ENCODE measurements around the gene CCDC68. TPM values are rescaled to one million over a fixed set of nuclear protein-coding genes. Genes with fewer than 3 reads are reported as not detected.
"Not testable (repeated sequence)": the region's sequence is repeated elsewhere in the genome, so short reads cannot be mapped to it uniquely, and the experiment has no call there.

Gene CCDC68
- total RNA-seq, 1 donor from 2014 or later: not detected

- no peak for DNase-seq (ENCODE audit: low spot score)
- H3K9me3 Mint-ChIP-seq: no peaks in the 10 kb centered on the region
- no peaks in the 10 kb centered on the region for H3K4me1 Mint-ChIP-seq (ENCODE audit: low read depth)
- intact Hi-C loops (cut with micrococcal nuclease): no loop called here
- no peak overlapping the region for H3K4me3 Mint-ChIP-seq
- no peak overlapping the region for H3K27ac Mint-ChIP-seq
- H3K27me3 Mint-ChIP-seq (ENCODE audit: insufficient read depth): peaks cover 2% of the 10 kb centered on the region
- no peaks in the 10 kb centered on the region for H3K36me3 Mint-ChIP-seq (ENCODE audit: low read depth)
Observed at GRCh38 chr18:54878659-54879358, 80.5 kb downstream of the CCDC68 start.

- intact Hi-C loops (cut with micrococcal nuclease): no loop called here
- no peaks in the 10 kb centered on the region for H3K4me1 Mint-ChIP-seq (ENCODE audit: low read depth)
- no peak for DNase-seq (ENCODE audit: low spot score)
- no peaks in the 10 kb centered on the region for H3K9me3 Mint-ChIP-seq
- no peaks in the 10 kb centered on the region for H3K36me3 Mint-ChIP-seq (ENCODE audit: low read depth)
- H3K4me3 Mint-ChIP-seq: no peak overlapping the region
- H3K27ac Mint-ChIP-seq: no peak overlapping the region
- peaks cover 2% of the 10 kb centered on the region for H3K27me3 Mint-ChIP-seq (ENCODE audit: insufficient read depth)
Observed at GRCh38 chr18:54878159-54878622, 81.1 kb downstream of the CCDC68 start.

- Mint-ChIP-seq H3K4me3 (no peak overlapping the region), H3K27me3 (ENCODE audit: insufficient read depth) (peaks cover 2% of the 10 kb centered on the region)
Observed at GRCh38 chr18:54877076-54877475, 82.2 kb downstream of the CCDC68 start.

GRCh38 chr18:54875063-54875462, 84.2 kb downstream of the CCDC68 start:
- H3K36me3 Mint-ChIP-seq (ENCODE audit: low read depth): no peaks in the 10 kb centered on the region
- no peaks in the 10 kb centered on the region for H3K4me1 Mint-ChIP-seq (ENCODE audit: low read depth)
- no peak overlapping the region for H3K4me3 Mint-ChIP-seq
- no peak overlapping the region for H3K27ac Mint-ChIP-seq
- peaks cover 2% of the 10 kb centered on the region for H3K27me3 Mint-ChIP-seq (ENCODE audit: insufficient read depth)
- no peaks in the 10 kb centered on the region for H3K9me3 Mint-ChIP-seq
- DNase-seq (ENCODE audit: low spot score): no peak
- intact Hi-C loops (cut with micrococcal nuclease): no loop called here

More at GRCh38 chr18:54877076-54877475, 82.2 kb downstream of the CCDC68 start:
- Mint-ChIP-seq H3K27ac (no peak overlapping the region), H3K9me3 (no peaks in the 10 kb centered on the region), H3K36me3 (ENCODE audit: low read depth) (no peaks in the 10 kb centered on the region), H3K4me1 (ENCODE audit: low read depth) (no peaks in the 10 kb centered on the region)
- no peak for DNase-seq (ENCODE audit: low spot score)
- intact Hi-C loops (cut with micrococcal nuclease): no loop called here

GRCh38 chr18:54873884-54874255, 85.4 kb downstream of the CCDC68 start:
- peaks cover 2% of the 10 kb centered on the region for H3K27me3 Mint-ChIP-seq (ENCODE audit: insufficient read depth)
- H3K9me3 Mint-ChIP-seq: no peaks in the 10 kb centered on the region
- intact Hi-C loops (cut with micrococcal nuclease): no loop called here
- H3K27ac Mint-ChIP-seq: no peak overlapping the region
- no peak overlapping the region for H3K4me3 Mint-ChIP-seq
- no peaks in the 10 kb centered on the region for H3K36me3 Mint-ChIP-seq (ENCODE audit: low read depth)
- H3K4me1 Mint-ChIP-seq (ENCODE audit: low read depth): no peaks in the 10 kb centered on the region
- no peak for DNase-seq (ENCODE audit: low spot score)

GRCh38 chr18:54872681-54873080, 86.6 kb downstream of the CCDC68 start:
- Mint-ChIP-seq H3K4me1 (ENCODE audit: low read depth) (no peaks in the 10 kb centered on the region), H3K9me3 (no peaks in the 10 kb centered on the region), H3K4me3 (no peak overlapping the region), H3K27ac (no peak overlapping the region), H3K36me3 (ENCODE audit: low read depth) (no peaks in the 10 kb centered on the region), H3K27me3 (ENCODE audit: insufficient read depth) (no peaks in the 10 kb centered on the region)
- no peak for DNase-seq (ENCODE audit: low spot score)
- intact Hi-C loops (cut with micrococcal nuclease): no loop called here

- H3K27ac Mint-ChIP-seq: no peak overlapping the region
- no peaks in the 10 kb centered on the region for H3K36me3 Mint-ChIP-seq (ENCODE audit: low read depth)
- no peak for DNase-seq (ENCODE audit: low spot score)
- H3K9me3 Mint-ChIP-seq: no peaks in the 10 kb centered on the region
- intact Hi-C loops (cut with micrococcal nuclease): no loop called here
- H3K4me3 Mint-ChIP-seq: no peak overlapping the region
- no peaks in the 10 kb centered on the region for H3K4me1 Mint-ChIP-seq (ENCODE audit: low read depth)
- H3K27me3 Mint-ChIP-seq (ENCODE audit: insufficient read depth): no peaks in the 10 kb centered on the region
Observed at GRCh38 chr18:54871231-54871630, 88.0 kb downstream of the CCDC68 start.

GRCh38 chr18:54867131-54867530, 92.1 kb downstream of the CCDC68 start:
- DNase-seq (ENCODE audit: low spot score): no peak
- H3K4me3 Mint-ChIP-seq: no peak overlapping the region
- no peaks in the 10 kb centered on the region for H3K9me3 Mint-ChIP-seq
- intact Hi-C loops (cut with micrococcal nuclease): no loop called here
- no peaks in the 10 kb centered on the region for H3K4me1 Mint-ChIP-seq (ENCODE audit: low read depth)
- H3K27me3 Mint-ChIP-seq (ENCODE audit: insufficient read depth): no peaks in the 10 kb centered on the region
- no peak overlapping the region for H3K27ac Mint-ChIP-seq
- H3K36me3 Mint-ChIP-seq (ENCODE audit: low read depth): no peaks in the 10 kb centered on the region

GRCh38 chr18:54860941-54861340, 98.3 kb downstream of the CCDC68 start:
- H3K4me1 Mint-ChIP-seq (ENCODE audit: low read depth): no peaks in the 10 kb centered on the region
- H3K36me3 Mint-ChIP-seq (ENCODE audit: low read depth): no peaks in the 10 kb centered on the region
- intact Hi-C loops (cut with micrococcal nuclease): no loop called here
- DNase-seq (ENCODE audit: low spot score): no peak
- no peaks in the 10 kb centered on the region for H3K9me3 Mint-ChIP-seq
- no peak overlapping the region for H3K4me3 Mint-ChIP-seq
- no peak overlapping the region for H3K27ac Mint-ChIP-seq
- no peaks in the 10 kb centered on the region for H3K27me3 Mint-ChIP-seq (ENCODE audit: insufficient read depth)

- intact Hi-C loops (cut with micrococcal nuclease): no loop called here
- DNase-seq (ENCODE audit: low spot score): no peak
- H3K4me3 Mint-ChIP-seq: no peak overlapping the region
- H3K9me3 Mint-ChIP-seq: no peaks in the 10 kb centered on the region
- no peaks in the 10 kb centered on the region for H3K27me3 Mint-ChIP-seq (ENCODE audit: insufficient read depth)
- no peaks in the 10 kb centered on the region for H3K4me1 Mint-ChIP-seq (ENCODE audit: low read depth)
- H3K36me3 Mint-ChIP-seq (ENCODE audit: low read depth): no peaks in the 10 kb centered on the region
- no peak overlapping the region for H3K27ac Mint-ChIP-seq
Observed at GRCh38 chr18:54859667-54860421, 99.4 kb downstream of the CCDC68 start.

- no peaks in the 10 kb centered on the region for H3K27me3 Mint-ChIP-seq (ENCODE audit: insufficient read depth)
- no peak overlapping the region for H3K4me3 Mint-ChIP-seq
- no peak for DNase-seq (ENCODE audit: low spot score)
- H3K27ac Mint-ChIP-seq: no peak overlapping the region
- no peaks in the 10 kb centered on the region for H3K36me3 Mint-ChIP-seq (ENCODE audit: low read depth)
- H3K9me3 Mint-ChIP-seq: no peaks in the 10 kb centered on the region
- H3K4me1 Mint-ChIP-seq (ENCODE audit: low read depth): peaks cover 15% of the 10 kb centered on the region
- intact Hi-C loops (cut with micrococcal nuclease): no loop called here
Observed at GRCh38 chr18:54857499-54857898, 101.8 kb downstream of the CCDC68 start.

GRCh38 chr18:54856105-54856646, 103.1 kb downstream of the CCDC68 start:
- Mint-ChIP-seq H3K4me1 (ENCODE audit: low read depth) (peaks cover 19% of the 10 kb centered on the region), H3K9me3 (no peaks in the 10 kb centered on the region), H3K27ac (no peak overlapping the region), H3K36me3 (ENCODE audit: low read depth) (no peaks in the 10 kb centered on the region), H3K4me3 (no peak overlapping the region), H3K27me3 (ENCODE audit: insufficient read depth) (peaks cover 1% of the 10 kb centered on the region)
- intact Hi-C loops (cut with micrococcal nuclease): no loop called here
- no peak for DNase-seq (ENCODE audit: low spot score)

- H3K4me3 Mint-ChIP-seq; H3K9me3 Mint-ChIP-seq; H3K36me3 Mint-ChIP-seq (ENCODE audit: low read depth); H3K27ac Mint-ChIP-seq; H3K27me3 Mint-ChIP-seq (ENCODE audit: insufficient read depth); intact Hi-C loops (cut with micrococcal nuclease); DNase-seq (ENCODE audit: low spot score): not testable (repeated sequence)
- peaks cover 19% of the 10 kb centered on the region for H3K4me1 Mint-ChIP-seq (ENCODE audit: low read depth)
Observed at GRCh38 chr18:54855050-54855449, 104.2 kb downstream of the CCDC68 start.
